ENCODE measurements around the gene DBH.

Gene DBH

DNA sequence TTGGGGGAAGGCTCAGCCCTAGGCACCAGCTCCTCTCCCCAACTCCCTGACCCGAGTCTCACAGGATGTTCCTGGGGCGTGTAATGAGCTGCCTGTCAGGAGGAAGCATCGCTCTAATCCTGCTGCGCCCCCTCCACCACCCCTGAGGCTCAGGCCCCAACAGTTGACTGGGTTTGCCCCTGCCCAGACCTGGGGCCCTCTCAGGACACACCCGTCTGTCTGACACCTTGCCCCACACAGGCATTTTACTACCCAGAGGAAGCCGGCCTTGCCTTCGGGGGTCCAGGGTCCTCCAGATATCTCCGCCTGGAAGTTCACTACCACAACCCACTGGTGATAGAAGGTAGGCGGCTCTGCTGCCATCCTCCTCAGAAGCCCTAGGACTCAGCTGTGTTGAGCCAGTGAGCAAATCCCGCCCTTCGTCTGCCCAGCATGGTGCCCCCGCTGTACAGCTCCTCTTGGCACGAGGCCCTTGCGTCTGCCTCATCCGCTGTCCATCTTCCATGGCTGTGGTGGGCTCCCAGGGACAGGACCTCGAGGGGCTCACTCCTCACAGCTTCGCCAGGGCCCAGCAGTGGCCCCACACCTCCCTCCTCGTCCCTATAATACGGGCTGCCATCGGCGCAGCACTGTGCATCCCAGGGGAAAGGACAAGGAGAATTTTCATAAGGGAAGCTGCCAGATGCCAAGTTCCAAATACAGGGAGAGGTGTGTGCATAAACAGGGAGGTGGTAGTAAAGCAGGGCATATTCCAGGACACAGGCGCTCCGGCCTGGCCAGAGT lies 8.0 kb downstream of the DBH start:
- DNase-seq (ENCODE audit: low read depth): no peak

DNA sequence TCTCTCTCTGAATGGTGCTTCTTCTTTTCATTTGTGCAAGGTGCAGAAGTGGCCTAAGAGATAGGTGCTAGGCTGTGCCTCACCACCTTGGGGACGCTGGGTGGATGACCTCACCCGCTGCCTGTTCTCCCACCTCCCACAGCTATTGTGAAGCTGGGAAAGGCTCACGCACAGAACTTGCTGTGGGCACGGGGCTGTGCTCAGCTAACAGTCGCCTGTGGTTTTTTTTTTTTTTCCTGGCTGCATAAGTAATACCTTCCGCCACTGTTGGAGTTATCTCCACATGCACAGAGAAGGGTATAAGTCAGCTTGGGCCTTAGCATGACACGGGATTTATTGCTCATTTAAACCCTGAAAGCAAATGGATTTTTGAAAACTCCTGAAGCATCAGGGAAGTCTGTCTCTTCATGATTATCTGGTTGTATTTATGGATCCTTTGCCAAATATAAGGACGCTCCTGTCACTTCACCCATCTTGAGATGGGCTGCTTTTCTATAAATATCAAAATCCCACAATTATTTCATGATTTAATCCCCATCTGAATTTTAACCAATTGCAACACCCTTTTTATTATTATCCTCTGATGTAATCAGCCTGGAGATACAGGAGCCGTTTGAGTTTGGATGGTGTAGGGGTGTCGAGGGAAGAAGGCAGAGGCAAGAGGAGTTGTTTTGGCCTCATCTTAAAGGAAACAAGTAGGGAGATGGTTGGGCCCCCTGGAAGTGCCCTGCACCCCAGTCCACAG lies 9.0 kb downstream of the DBH start:
- DNase-seq (ENCODE audit: low read depth): no peak

- no peak for DNase-seq (ENCODE audit: low read depth)
Observed at GRCh38 chr9:133647148-133647547, 11.0 kb downstream of the DBH start.

DNA sequence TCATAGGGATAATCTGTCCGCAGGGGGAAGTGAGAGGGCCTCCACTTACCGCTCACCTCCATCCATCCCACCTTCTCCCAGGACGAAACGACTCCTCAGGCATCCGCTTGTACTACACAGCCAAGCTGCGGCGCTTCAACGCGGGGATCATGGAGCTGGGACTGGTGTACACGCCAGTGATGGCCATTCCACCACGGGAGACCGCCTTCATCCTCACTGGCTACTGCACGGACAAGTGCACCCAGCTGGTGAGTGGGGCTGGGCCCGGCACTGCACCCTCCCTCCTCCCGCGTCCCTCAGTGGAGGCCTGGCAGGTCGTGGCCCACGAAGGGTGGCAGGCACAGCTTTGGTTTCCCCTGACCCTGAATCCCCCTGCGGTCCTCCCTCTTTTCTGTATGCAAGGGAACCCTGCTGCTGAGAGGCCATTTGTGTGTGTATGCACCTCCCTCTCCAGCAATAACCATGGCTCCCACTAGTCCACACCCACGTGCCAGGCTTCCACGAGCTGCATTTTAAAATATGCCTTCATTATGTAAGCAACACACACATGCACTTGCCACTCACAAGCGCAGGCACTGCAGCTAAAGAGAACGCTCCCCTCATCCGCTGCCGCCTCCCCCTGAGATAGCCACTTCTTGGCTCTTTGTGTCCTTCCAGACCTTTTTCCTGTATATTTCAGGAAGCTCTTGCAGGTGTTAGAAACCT lies 11.8 kb downstream of the DBH start:
- no peak for DNase-seq (ENCODE audit: low read depth)

DNA sequence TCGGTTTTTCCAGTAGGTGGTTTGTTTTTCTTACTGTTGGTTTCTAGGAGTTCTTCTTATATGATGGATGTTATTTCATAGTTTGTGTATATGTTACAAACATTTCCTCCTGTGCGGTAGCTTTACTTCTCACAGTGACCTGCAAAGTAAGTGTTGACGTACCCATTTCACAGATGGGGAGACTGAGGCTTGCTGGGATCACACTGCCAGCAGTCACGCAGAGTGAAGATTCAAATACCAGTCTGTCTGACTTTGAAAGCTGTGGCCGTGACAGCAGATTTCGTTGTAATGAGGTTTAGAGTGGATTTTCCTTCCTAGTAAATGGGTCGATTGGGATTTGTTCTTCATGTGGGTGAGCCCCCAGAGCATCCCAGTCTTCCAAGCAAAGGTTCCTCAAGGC lies 13.0 kb downstream of the DBH start:
- DNase-seq (ENCODE audit: low read depth): no peak

DNA sequence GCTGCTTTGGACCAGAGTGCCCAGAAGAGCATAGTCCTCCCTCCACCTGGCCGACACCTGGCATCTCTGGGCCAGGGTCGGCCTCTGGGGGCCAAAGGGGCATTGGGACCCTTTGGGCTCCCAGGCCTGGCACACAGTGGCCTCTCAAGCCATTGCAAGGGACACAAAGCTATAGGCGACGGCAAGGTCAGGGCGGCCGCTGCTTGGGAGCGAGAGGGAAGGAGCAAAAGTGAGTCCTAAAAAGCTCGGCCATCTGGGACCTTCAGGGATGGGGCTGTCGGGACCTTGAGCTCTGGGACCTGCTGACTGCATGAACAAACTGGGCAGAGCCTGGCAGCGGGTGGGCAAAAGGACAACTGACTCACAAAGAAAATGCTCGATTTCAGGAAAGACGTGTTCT lies 13.9 kb downstream of the DBH start:
- no peak for DNase-seq (ENCODE audit: low read depth)

GRCh38 chr9:133653638-133654037 lies 17.5 kb downstream of the DBH start:
- no peak for DNase-seq (ENCODE audit: low read depth)

GRCh38 chr9:133654736-133655657 lies 18.8 kb downstream of the DBH start:
- no peak for DNase-seq (ENCODE audit: low read depth)

DNA sequence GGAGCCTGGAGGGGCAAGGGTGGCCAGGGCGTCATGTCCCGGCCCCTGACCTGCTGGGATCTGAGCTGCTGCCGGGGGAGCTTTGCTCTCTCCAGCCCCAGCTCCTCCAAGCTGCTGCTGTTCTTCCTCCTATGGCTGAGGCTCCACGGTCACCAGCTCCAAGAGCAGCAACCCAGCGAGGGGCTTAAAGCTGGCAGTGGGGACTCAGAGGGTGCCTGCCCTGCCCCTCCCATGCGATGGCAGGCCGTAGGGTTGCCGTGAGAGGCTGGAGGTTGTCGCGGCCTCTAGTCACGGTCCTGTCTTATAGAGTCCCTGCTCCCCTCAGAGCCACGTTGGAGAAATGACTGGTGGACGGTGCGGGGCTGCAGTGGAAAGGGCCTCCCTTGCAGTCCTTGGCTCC lies 19.5 kb downstream of the DBH start:
- DNase-seq (ENCODE audit: low read depth): no peak

GRCh38 chr9:133656211-133657119 lies 20.3 kb downstream of the DBH start:
- DNase-seq (ENCODE audit: low read depth): no peak

GRCh38 chr9:133657120-133657661 lies 21.0 kb downstream of the DBH start:
- DNase-seq (ENCODE audit: low read depth): no peak

DNA sequence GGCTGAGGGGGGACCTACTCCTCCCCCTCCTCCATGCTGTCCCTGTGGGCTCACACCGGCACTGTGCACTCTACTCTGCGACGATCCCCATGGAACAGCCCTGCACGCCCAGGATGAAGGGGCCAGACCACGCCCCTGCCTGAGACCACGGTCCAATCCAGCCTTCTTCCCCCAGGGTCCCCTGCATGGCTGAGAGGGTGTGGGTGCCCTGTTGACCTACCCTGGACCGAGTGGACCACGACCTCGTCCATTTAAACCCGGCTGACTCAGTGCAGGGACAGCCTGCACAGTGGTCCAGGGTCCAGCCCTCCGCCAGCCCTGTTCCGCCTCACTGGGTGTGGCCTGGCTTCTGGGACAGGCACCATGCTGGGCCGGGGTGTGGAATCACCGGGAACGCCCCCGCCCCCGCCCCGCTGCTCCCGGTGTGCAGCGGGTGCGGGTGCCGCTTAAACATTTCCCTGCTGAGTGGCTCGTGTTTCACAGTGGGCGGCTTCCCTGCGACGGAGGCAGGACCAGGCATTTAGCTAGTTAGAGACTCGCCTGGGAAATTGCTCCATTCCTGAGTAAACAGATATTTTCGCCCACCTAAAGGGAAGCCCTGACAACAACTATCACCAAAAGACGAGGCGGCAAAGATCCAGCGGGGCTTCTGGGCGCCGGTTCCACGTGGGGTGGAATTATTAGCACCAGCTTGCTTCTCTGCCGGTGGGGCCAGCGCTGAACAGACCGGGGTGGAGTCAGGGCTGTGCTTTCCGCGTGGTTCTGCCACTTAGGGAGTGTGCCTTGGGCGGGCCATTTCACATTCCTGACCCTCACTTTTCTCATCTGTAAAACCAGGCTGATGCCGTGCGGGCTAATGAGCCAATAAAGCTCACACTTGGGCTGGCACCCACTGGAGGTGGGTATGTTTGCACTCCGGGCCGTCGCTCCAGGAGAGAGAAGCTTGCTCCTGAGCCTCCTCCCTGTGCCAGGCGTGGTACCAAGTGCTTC lies 22.6 kb downstream of the DBH start:
- no peak for DNase-seq (ENCODE audit: low read depth)

GRCh38 chr9:133659516-133659915 lies 23.4 kb downstream of the DBH start:
- DNase-seq (ENCODE audit: low read depth): no peak

DNA sequence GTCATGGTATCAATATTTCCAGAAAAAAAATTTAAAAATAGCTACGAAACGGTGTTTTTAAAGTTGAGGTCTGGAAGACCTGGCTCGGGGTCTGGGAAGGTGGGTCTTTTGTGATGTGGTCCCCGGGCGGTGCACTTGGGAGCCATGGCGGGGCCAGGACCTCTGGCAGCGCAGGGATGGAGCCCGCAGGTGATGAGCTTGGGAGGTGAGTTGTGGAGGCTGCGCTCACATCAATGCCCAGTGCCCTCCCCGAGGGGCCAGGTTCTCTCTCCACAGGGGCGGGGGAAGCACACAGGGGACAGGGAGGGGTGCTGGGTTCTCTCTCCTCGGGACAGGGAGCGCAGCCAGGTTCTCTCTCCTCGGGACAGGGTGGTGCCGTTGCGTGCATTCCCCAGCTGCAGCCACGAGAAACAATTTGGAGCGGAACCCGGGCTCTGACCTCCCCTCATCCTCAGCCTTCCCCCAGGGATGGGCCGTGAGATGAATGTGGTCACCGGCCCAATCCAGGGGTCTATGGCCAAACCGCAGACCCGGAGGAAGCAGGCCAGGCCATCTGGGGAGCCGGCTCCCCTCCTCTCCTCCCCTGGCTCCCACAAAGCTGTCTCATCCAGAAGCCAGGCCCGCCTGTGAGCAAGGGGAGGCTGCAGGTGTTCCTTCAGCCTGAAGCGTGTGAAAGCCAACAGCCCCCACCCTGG lies 25.8 kb downstream of the DBH start:
- no peak for DNase-seq (ENCODE audit: low read depth)

DNA sequence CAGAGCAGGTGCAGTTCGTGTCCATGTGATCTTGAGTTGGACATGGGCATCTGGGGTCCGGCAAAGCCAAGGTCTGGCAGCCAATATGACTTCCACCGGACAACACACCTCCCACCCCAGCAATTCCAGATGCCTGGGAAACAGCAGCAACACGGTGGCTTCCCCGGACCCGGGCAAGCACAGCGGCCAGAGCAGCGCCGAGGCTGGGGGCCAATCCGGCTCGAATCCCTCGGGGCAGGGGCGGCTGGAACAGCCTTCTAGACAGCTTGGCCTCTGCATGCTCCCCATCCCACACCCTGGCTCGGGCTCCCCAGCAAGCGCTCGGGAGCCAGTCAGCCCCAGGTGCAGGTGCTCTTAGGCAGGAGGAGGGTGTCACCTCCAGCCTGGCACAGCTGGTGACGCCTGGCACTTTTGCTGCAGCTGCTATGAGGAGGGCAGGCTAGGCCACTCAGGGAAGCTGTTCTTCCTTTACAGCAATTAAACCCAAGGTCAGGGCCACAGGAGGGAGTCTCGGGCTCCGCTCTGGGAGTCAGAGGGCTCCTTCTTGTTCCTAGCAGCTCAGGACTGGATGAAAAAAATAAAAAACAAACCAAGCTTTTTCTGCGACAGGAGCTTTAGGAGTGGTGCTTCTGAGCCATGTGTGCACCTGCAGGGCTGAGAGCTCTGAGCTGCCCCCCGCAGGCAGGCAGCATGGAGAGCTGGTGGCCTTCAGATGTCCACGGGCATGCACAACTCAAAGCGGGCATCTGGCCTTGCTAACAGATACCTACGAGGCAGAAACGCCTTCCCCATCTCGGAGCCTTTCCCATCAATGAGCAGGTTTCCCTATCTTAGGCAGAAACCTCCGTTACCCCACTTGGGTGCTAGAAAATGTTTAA lies 28.2 kb downstream of the DBH start:
- DNase-seq (ENCODE audit: low read depth): no peak

DNA sequence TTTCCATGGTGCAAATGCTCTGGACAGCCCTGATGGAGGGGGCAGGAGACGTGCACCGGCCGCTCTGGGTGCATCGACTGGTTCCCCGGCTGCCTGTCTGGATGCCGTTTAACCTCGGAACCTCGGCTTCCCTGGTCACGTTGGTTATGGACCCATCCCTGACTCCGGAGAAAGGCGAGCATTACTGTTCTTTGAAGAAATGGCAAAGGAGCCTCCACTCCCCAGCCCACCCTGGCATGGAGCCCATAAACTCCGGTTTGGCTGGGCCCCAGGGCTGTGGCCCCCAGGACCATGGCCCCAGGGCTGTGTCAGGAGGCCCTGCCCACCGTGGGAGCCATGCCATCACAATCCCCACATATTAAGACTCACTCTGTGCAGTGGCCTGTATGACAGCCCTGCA lies 28.9 kb downstream of the DBH start:
- DNase-seq (ENCODE audit: low read depth): no peak

- DNase-seq (ENCODE audit: low read depth): no peak
Observed at GRCh38 chr9:133665535-133665934, 29.4 kb downstream of the DBH start.

- no peak for DNase-seq (ENCODE audit: low read depth)
Observed at GRCh38 chr9:133666387-133666786, 30.2 kb downstream of the DBH start.
